ENCODE measurements around the gene UBE2C. TPM values are rescaled to one million over a fixed set of nuclear protein-coding genes. Genes with fewer than 3 reads are reported as not detected.
A peak's percentile ranks its signal among the peaks of the same experiment; 100 is the strongest.

The UBE2C gene
- total RNA-seq, 2 experiments from 2014 or later: 189 to 202 TPM

DNA sequence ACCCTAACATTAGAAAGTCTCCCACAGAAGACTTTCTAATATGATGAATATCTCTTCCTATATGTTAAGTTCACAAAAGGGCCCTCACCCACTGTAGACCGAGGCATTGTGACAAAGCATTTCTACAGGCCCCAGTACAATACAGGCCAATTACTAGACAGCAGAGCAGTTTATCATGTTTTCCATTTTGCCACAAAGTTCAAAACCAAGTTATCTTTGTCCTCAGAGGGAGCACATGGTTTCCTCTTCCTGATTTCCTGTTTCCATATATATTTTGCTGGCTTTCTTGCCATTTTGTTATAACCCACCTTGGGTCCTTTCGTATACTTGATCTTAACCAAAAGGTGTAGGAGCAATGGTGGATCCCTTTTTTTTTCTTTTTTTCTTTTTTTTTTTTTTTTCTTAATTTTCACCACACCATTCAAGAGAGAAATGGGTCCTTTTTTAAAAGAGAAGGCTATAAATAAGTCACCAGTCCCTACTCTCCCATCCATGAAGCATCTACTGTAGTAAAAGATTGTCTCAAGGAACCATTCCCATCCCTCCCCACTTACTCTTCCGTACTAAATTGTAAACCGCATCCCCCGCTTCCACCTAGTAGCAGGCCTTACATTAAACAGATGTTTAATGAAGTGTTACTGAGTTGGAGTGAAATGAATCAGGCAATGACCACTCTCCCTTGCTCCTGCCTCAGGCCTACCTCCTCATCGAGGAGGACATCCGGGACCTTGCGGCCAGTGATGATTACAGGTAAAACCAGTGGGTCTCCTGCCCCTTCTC, 2.1 kb upstream of the UBE2C start:
- CTCF ChIA-PET: no interaction called here

DNA sequence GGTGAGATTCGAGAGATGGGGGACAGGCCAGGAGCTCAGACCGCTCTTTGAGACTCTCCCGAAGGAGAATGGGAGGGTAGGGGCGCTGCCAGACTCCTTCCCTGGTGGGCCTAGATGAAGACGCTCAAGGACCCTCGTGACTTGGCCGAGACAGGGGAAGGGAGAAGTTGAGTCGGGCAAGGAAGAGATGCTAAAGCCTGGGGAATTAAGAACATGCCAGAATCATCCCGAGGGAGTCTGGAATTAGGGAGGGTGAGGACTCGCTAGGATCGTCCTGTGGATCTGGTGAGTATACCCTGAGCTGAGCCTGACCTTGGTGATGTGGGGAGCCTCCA, 529 bp downstream of the UBE2C start:
- intact Hi-C loops (cut with micrococcal nuclease): no loop called here
- H3K4me3 Mint-ChIP-seq: peak overlapping the region; percentile 94
- CTCF ChIA-PET: interaction anchor here (1.3 to 2.3 kb wide), 3 partner anchors 9 to 13 kb away, joined by 4 to 11 read pairs (median 5); no protein-coding TSS in a partner anchor
- H3K27ac Mint-ChIP-seq: peak overlapping the region; percentile 80
- H3K9me3 Mint-ChIP-seq: no peaks in the 10 kb centered on the region
- H3K27me3 Mint-ChIP-seq (ENCODE audit: low read depth): no peaks in the 10 kb centered on the region
- H3K36me3 Mint-ChIP-seq (ENCODE audit: low read depth): peaks cover 53% of the 10 kb centered on the region
- DNase-seq: no peak
- peaks cover 17% of the 10 kb centered on the region for H3K4me1 Mint-ChIP-seq (ENCODE audit: low read depth)

More for the DNA sequence above, 2.1 kb upstream of the UBE2C start:
- peaks cover 14% of the 10 kb centered on the region for H3K4me1 Mint-ChIP-seq (ENCODE audit: low read depth)
- intact Hi-C loops (cut with micrococcal nuclease): no loop called here
- H3K27me3 Mint-ChIP-seq (ENCODE audit: low read depth): no peaks in the 10 kb centered on the region
- DNase-seq: no peak
- no peak overlapping the region for H3K27ac Mint-ChIP-seq
- H3K4me3 Mint-ChIP-seq: no peak overlapping the region
- peaks cover 42% of the 10 kb centered on the region for H3K36me3 Mint-ChIP-seq (ENCODE audit: low read depth)
- no peaks in the 10 kb centered on the region for H3K9me3 Mint-ChIP-seq

DNA sequence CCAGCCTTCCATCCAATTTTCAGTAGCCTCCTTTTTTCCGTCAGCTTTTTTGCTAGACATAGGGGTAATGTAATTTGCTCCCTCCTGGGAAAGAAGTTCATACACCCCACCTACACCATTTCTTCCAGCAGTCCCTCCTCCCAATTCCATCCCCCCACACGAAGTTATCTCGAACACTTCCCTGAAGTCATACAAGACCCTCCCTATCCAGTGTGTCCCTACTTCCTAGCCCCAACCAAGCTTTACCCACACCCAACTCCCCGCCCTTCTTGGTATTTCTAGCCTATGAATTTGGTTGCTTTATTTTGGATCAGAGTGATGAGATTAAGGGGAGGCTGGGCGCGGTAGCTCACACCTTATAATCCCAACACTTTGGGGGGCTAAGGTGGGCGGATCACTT, 1.0 kb downstream of the UBE2C start:
- no peak overlapping the region for H3K27ac Mint-ChIP-seq
- H3K9me3 Mint-ChIP-seq: no peaks in the 10 kb centered on the region
- H3K4me3 Mint-ChIP-seq: peak overlapping the region; percentile 94
- no peaks in the 10 kb centered on the region for H3K27me3 Mint-ChIP-seq (ENCODE audit: low read depth)
- CTCF ChIA-PET: interaction anchor here (1.3 to 2.3 kb wide), 3 partner anchors 9 to 14 kb away, joined by 4 to 11 read pairs (median 5); no protein-coding TSS in a partner anchor
- H3K4me1 Mint-ChIP-seq (ENCODE audit: low read depth): peaks cover 17% of the 10 kb centered on the region
- intact Hi-C loops (cut with micrococcal nuclease): no loop called here
- DNase-seq: no peak
- H3K36me3 Mint-ChIP-seq (ENCODE audit: low read depth): peaks cover 51% of the 10 kb centered on the region

DNA sequence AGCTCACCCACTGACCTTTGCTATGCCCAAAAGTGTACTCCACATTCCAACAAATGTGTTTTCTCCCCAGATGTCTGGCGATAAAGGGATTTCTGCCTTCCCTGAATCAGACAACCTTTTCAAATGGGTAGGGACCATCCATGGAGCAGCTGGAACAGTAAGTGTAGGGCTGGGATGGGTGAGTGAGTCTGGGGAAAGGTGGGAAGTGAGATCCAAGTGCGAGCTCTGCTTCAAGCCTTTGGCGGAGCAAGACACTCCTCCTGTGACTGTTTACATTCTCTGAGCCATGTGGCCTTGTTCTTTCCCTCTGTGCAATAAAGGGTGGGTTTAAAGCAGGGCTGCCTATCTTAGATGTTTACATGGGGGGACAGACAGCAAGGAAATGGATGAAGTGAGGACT, 1.9 kb downstream of the UBE2C start:
- H3K27ac Mint-ChIP-seq: no peak overlapping the region
- no peaks in the 10 kb centered on the region for H3K9me3 Mint-ChIP-seq
- H3K4me1 Mint-ChIP-seq (ENCODE audit: low read depth): peaks cover 17% of the 10 kb centered on the region
- H3K36me3 Mint-ChIP-seq (ENCODE audit: low read depth): peaks cover 50% of the 10 kb centered on the region
- no peak overlapping the region for H3K4me3 Mint-ChIP-seq
- CTCF ChIA-PET: interaction anchor here (1.4 to 2.3 kb wide), 2 partner anchors 8 to 10 kb away, joined by 4 to 11 read pairs; no protein-coding TSS in a partner anchor
- no peak for DNase-seq
- intact Hi-C loops (cut with micrococcal nuclease): no loop called here
- H3K27me3 Mint-ChIP-seq (ENCODE audit: low read depth): no peaks in the 10 kb centered on the region

DNA sequence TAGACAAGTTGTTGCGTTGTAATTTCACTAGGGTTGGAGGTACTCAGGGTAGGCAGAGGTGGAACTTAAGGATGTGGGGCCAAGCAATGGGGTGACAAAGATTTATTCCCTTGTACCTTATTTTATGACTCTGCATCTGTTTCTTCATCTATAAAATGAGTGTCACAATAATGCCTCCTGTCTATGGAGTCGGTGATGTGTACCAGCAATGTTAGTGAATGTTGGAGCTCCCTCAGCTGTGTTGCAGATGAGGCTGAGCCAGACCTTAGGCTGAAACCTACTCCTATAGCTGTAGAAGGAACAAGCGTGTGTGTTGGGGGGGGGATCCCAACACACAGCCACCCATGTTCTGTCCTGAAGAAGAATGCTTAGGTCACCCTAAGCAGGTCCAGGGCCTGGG, 4.5 kb downstream of the UBE2C start:
- no peak for DNase-seq
- H3K4me3 Mint-ChIP-seq: no peak overlapping the region
- intact Hi-C loops (cut with micrococcal nuclease): no loop called here
- peaks cover 8% of the 10 kb centered on the region for H3K27me3 Mint-ChIP-seq (ENCODE audit: low read depth)
- H3K36me3 Mint-ChIP-seq (ENCODE audit: low read depth): peaks cover 35% of the 10 kb centered on the region
- CTCF ChIA-PET: interaction anchor here (0.6 to 1.6 kb wide), 2 partner anchors 18 to 81 kb away, joined by 3 read pairs; no protein-coding TSS in a partner anchor
- no peaks in the 10 kb centered on the region for H3K9me3 Mint-ChIP-seq
- H3K4me1 Mint-ChIP-seq (ENCODE audit: low read depth): peaks cover 16% of the 10 kb centered on the region
- H3K27ac Mint-ChIP-seq: no peak overlapping the region

DNA sequence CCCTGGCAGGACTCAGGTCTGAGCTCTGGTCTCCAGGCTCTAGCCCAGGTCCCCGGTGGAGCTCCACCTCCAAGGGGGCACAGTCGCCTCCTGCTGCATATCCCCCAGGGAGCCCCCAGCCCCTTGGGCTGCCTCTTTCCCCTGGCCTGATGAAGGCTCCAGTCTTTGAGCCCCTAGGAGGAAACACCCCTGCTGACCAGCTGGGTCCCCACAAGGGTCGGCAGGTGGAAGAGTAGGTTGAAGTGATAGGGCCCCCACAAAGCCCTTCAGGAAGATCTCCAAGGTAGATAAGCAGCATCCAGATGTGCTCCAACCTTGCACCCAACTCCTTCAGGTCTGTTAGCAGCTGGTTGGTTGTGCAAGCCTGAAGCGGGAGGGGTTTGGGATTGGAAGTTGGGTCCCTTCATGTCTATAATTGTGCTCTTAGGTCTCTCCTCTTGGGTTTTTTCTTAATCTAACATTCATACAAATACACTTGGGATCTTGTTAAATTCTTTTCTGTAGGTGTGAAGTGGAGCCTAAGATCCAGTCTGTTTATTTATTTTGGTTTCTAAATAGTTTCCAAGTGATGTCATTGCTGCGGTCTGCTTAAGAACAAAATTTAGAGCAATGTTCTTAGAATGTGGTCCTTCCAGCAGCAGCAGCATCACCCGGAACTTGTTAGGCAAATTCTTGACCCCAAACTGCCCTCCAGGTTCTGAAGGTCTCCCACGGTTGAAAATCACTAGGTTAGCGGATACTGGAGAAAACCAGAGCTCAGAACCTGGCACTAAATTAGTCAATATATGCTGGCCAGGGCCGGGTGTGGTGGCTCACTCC, 5.1 kb downstream of the UBE2C start:
- Mint-ChIP-seq H3K4me1 (ENCODE audit: low read depth) (peaks cover 12% of the 10 kb centered on the region), H3K27me3 (ENCODE audit: low read depth) (peaks cover 14% of the 10 kb centered on the region), H3K36me3 (ENCODE audit: low read depth) (peaks cover 32% of the 10 kb centered on the region), H3K4me3 (no peak overlapping the region), H3K9me3 (no peaks in the 10 kb centered on the region), H3K27ac (no peak overlapping the region)
- intact Hi-C loops (cut with micrococcal nuclease): no loop called here
- CTCF ChIA-PET: interaction anchor here (0.6 to 1.6 kb wide), 2 partner anchors 19 to 82 kb away, joined by 3 read pairs; no protein-coding TSS in a partner anchor
- no peak for DNase-seq

DNA sequence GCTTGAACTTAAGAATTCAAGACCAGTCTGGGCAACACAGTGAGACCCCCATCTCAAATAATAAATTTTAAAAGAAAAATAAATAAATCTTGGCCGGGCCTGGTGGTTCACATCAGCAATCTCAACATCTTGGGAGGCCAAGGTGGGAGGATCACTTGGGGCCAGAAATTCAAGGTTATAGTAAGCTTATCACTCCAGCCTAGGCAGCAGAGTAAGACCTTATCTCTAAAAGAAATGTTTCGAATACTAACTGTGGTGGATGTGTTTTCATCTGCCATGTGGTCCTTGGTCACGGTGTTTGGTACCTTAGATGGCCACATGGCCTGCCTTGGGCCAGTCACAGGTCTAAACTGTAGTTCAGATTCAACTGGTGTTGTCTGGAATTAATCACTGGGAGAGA, 5.8 kb downstream of the UBE2C start:
- Mint-ChIP-seq H3K27me3 (ENCODE audit: low read depth) (peaks cover 21% of the 10 kb centered on the region), H3K9me3 (no peaks in the 10 kb centered on the region), H3K36me3 (ENCODE audit: low read depth) (peaks cover 26% of the 10 kb centered on the region), H3K4me1 (ENCODE audit: low read depth) (peaks cover 12% of the 10 kb centered on the region), H3K4me3 (no peak overlapping the region), H3K27ac (no peak overlapping the region)
- no peak for DNase-seq
- CTCF ChIA-PET: no interaction called here
- intact Hi-C loops (cut with micrococcal nuclease): no loop called here

DNA sequence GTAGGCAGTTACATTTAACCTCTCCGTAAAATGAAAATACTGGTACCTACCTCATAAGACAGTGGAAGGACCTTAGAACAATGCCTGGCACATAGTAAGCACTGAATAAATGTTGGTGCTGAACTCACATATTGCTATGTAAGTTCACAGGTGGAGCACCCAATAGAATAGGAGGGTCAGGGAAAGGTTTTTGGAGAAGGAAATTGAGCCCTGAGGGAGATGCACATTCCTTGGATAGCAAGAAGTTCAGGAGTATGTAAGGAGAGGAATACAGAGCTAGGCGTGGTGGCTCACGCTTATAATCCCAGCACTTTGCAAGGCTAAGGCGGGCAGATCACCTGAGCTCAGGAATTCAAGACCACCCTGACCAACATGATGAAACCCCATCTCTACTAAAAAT, 7.0 kb downstream of the UBE2C start:
- CTCF ChIA-PET: interaction anchor here (0.6 to 1.5 kb wide), 2 partner anchors 21 to 723 kb away, joined by 4 to 5 read pairs; no protein-coding TSS in a partner anchor

DNA sequence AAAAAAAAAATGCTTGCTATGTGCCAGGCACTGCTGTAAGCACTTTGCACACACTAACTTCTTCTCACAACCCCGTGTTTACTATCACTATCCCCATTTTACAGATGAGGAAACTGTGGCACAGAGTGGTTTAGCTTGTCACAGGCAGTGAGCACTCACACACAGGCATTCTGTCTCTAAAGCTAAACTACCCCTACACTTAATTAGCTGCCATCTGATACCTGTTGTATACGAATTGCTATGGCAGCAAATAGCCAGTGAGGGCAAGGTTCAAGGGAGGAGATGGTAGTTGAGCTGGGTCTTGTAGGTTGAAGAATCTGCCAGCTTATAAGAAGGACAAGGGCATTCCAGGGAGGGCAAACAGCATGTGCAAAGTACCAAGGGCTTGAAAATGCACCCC, 9.5 kb downstream of the UBE2C start:
- peaks cover 13% of the 10 kb centered on the region for H3K4me1 Mint-ChIP-seq (ENCODE audit: low read depth)
- intact Hi-C loops (cut with micrococcal nuclease): no loop called here
- CTCF ChIA-PET: interaction anchor here (0.7 to 1.2 kb wide), 3 partner anchors 9 to 191 kb away, joined by 4 read pairs; no protein-coding TSS in a partner anchor
- no peak overlapping the region for H3K27ac Mint-ChIP-seq
- DNase-seq: no peak
- peaks cover 35% of the 10 kb centered on the region for H3K27me3 Mint-ChIP-seq (ENCODE audit: low read depth)
- no peak overlapping the region for H3K4me3 Mint-ChIP-seq
- peaks cover 4% of the 10 kb centered on the region for H3K36me3 Mint-ChIP-seq (ENCODE audit: low read depth)
- H3K9me3 Mint-ChIP-seq: no peaks in the 10 kb centered on the region

More for the DNA sequence above, 7.0 kb downstream of the UBE2C start:
- Mint-ChIP-seq H3K27me3 (ENCODE audit: low read depth) (peaks cover 33% of the 10 kb centered on the region), H3K4me1 (ENCODE audit: low read depth) (peaks cover 17% of the 10 kb centered on the region), H3K9me3 (no peaks in the 10 kb centered on the region), H3K36me3 (ENCODE audit: low read depth) (peaks cover 19% of the 10 kb centered on the region), H3K27ac (no peak overlapping the region), H3K4me3 (no peak overlapping the region)
- no peak for DNase-seq
- intact Hi-C loops (cut with micrococcal nuclease): no loop called here

DNA sequence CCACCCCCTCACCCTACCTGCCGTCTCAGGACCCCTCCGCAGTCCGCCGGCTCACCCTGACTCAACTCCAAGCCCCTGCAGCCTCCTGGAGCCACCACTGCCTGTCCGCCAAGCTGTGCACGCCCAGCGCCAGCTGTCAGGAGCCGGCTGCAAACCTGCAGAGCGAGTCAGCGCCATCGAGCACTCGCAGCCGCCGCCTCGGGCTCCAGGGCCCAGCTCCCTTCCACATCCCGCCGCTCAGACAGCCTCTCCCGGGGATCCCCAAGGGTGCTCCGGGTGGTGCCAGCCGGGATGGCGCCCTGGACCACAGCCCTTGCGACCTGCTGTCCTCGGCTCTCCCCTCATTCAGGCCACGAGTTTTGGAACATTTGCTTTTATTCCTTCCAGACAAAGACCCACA, 10.4 kb downstream of the UBE2C start:
- no peak overlapping the region for H3K27ac Mint-ChIP-seq
- H3K27me3 Mint-ChIP-seq (ENCODE audit: low read depth): peaks cover 35% of the 10 kb centered on the region
- DNase-seq: no peak
- CTCF ChIA-PET: interaction anchor here (0.8 to 1.2 kb wide), 3 partner anchors 9 to 98 kb away, joined by 4 read pairs; no protein-coding TSS in a partner anchor
- H3K4me3 Mint-ChIP-seq: no peak overlapping the region
- peaks cover 1% of the 10 kb centered on the region for H3K36me3 Mint-ChIP-seq (ENCODE audit: low read depth)
- H3K9me3 Mint-ChIP-seq: no peaks in the 10 kb centered on the region
- peaks cover 13% of the 10 kb centered on the region for H3K4me1 Mint-ChIP-seq (ENCODE audit: low read depth)
- intact Hi-C loops (cut with micrococcal nuclease): no loop called here

DNA sequence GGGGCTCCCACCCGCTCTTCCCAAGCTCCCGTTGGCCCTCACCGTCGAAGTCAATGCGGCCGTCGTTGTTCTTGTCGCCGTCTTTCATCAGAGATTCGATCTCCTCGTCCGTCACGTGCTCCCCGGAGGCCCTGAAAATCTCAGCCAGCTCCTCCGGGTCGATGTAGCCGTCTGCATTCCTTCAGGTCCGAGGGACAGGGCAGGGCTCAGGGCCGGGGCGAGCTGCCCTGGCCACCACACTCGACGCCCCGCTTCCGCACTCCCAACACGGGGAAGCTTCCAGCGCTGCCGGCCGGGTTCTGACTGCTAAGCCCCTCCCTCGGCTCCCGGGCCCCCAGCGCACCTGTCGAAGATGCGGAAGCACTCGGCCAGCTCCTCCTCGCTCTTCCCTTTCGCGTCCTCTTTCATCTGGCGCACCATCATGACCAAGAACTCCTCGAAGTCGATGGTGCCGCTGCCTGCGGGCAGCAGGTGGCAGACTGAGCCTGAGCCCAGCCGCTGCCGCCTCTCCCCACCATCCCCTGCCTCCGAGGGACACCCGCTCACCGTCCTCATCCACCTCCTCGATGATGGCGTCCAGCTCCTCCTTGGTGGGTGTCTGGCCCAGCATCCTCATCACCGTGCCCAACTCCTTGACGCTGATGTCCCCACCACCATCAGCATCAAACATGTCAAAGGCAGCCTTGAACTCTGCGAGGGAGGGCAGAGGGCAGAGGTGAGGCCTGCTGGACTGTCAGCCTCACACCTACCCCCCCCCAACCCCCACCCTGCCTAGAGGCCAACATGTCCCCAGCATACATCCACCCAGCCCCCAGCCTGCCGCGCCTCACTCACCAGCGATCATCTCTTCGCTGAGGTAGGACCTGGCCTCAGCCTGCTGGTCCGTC, 11.7 kb downstream of the UBE2C start:
- CTCF ChIA-PET: interaction anchor here (0.6 to 3.1 kb wide), 15 partner anchors 9 to 351 kb away, joined by 3 to 22 read pairs (median 5); partner anchors contain the start of genes DNTTIP1, SNX21, WFDC3 and ZSWIM1
- intact Hi-C loops (cut with micrococcal nuclease): loop anchor here (2.0 kb wide), 2 partner anchors 67 to 139 kb away; partner anchors contain the start of genes CTSA and NEURL2
- H3K4me3 Mint-ChIP-seq: peak overlapping the region; percentile 67
- H3K36me3 Mint-ChIP-seq (ENCODE audit: low read depth): no peaks in the 10 kb centered on the region
- H3K27me3 Mint-ChIP-seq (ENCODE audit: low read depth): peaks cover 35% of the 10 kb centered on the region
- peak; percentile 69 for DNase-seq
- peaks cover 13% of the 10 kb centered on the region for H3K4me1 Mint-ChIP-seq (ENCODE audit: low read depth)
- no peak overlapping the region for H3K27ac Mint-ChIP-seq
- H3K9me3 Mint-ChIP-seq: no peaks in the 10 kb centered on the region

Data from activated naive CD4-positive, alpha-beta T cell treated with anti-CD3 and anti-CD28 coated beads for 36 hours (primary cell).